ENCODE measurements around the gene PGD.

PGD gene

GRCh38 chr1:10432910-10433700 is 34.2 kb downstream of the PGD start:
- Histone ChIP-seq H3K4me1 (ENCODE audit: insufficient read depth, low read length, severe bottlenecking) (peaks cover 20% of the 10 kb centered on the region), H3K9me3 (ENCODE audit: low read length) (no peaks in the 10 kb centered on the region), H4K20me1 (ENCODE audit: insufficient read depth, low read length) (no peaks in the 10 kb centered on the region), H3K4me2 (ENCODE audit: low read length) (no peak overlapping the region), H3K9me2 (ENCODE audit: low read depth, low read length) (no peaks in the 10 kb centered on the region), H2AFZ (ENCODE audit: low read length) (no peak overlapping the region), H3F3A (ENCODE audit: insufficient read depth, low read length) (no peaks in the 10 kb centered on the region), H3K9ac (ENCODE audit: low read length) (no peak overlapping the region), H3K79me2 (ENCODE audit: insufficient read depth, low read length) (no peaks in the 10 kb centered on the region), H3K36me3 (ENCODE audit: insufficient read depth, low read length) (0 out of 2 replicates have a peak, but pooled peaks cover 4% of the 10 kb centered on the region), H3K27ac (ENCODE audit: low read depth, low read length, poor library complexity, severe bottlenecking) (no peak overlapping the region), H3K27me3 (ENCODE audit: insufficient read depth, low read length) (no peaks in the 10 kb centered on the region), H3K4me3 (ENCODE audit: low read depth, low read length, poor library complexity, severe bottlenecking) (no peak overlapping the region)
- TF ChIP-seq EZH2 (IDR thresholded peaks at IDR 0.05; ENCODE audit: borderline replicate concordance, low read length) (no peak), CTCF (IDR thresholded peaks at IDR 0.05; ENCODE audit: low read length) (no peak)

- no peaks in the 10 kb centered on the region for H3K79me2 ChIP-seq (ENCODE audit: insufficient read depth, low read length)
- no peaks in the 10 kb centered on the region for H3K9me3 ChIP-seq (ENCODE audit: low read length)
- H3K4me2 ChIP-seq (ENCODE audit: low read length), result no peak overlapping the region
- no peak overlapping the region for H2AFZ ChIP-seq (ENCODE audit: low read length)
- H4K20me1 ChIP-seq (ENCODE audit: insufficient read depth, low read length), result no peaks in the 10 kb centered on the region
- H3K27ac ChIP-seq (ENCODE audit: low read depth, low read length, poor library complexity, severe bottlenecking), result no peak overlapping the region
- TF ChIP-seq CTCF (IDR thresholded peaks at IDR 0.05; ENCODE audit: low read length), result no peak
- no peak for TF ChIP-seq EZH2 (IDR thresholded peaks at IDR 0.05; ENCODE audit: borderline replicate concordance, low read length)
- no peaks in the 10 kb centered on the region for H3F3A ChIP-seq (ENCODE audit: insufficient read depth, low read length)
- H3K36me3 ChIP-seq (ENCODE audit: insufficient read depth, low read length), result 0 out of 2 replicates have a peak, but pooled peaks cover 4% of the 10 kb centered on the region
- no peaks in the 10 kb centered on the region for H3K27me3 ChIP-seq (ENCODE audit: insufficient read depth, low read length)
- H3K9me2 ChIP-seq (ENCODE audit: low read depth, low read length), result no peaks in the 10 kb centered on the region
- no peak overlapping the region for H3K4me3 ChIP-seq (ENCODE audit: low read depth, low read length, poor library complexity, severe bottlenecking)
- H3K4me1 ChIP-seq (ENCODE audit: insufficient read depth, low read length, severe bottlenecking), result peaks cover 20% of the 10 kb centered on the region
- H3K9ac ChIP-seq (ENCODE audit: low read length), result no peak overlapping the region
Observed at GRCh38 chr1:10433790-10434189, 34.9 kb downstream of the PGD start.

GRCh38 chr1:10434590-10434989 is 35.7 kb downstream of the PGD start:
- Histone ChIP-seq H2AFZ (ENCODE audit: low read length) (no peak overlapping the region), H3K9ac (ENCODE audit: low read length) (no peak overlapping the region), H3K27ac (ENCODE audit: low read depth, low read length, poor library complexity, severe bottlenecking) (no peak overlapping the region), H3K9me2 (ENCODE audit: low read depth, low read length) (no peaks in the 10 kb centered on the region), H4K20me1 (ENCODE audit: insufficient read depth, low read length) (no peaks in the 10 kb centered on the region), H3K36me3 (ENCODE audit: insufficient read depth, low read length) (0 out of 2 replicates have a peak, but pooled peaks cover 4% of the 10 kb centered on the region), H3K27me3 (ENCODE audit: insufficient read depth, low read length) (no peaks in the 10 kb centered on the region), H3F3A (ENCODE audit: insufficient read depth, low read length) (no peaks in the 10 kb centered on the region), H3K4me1 (ENCODE audit: insufficient read depth, low read length, severe bottlenecking) (peaks cover 19% of the 10 kb centered on the region), H3K4me2 (ENCODE audit: low read length) (no peak overlapping the region), H3K4me3 (ENCODE audit: low read depth, low read length, poor library complexity, severe bottlenecking) (no peak overlapping the region), H3K79me2 (ENCODE audit: insufficient read depth, low read length) (no peaks in the 10 kb centered on the region), H3K9me3 (ENCODE audit: low read length) (no peaks in the 10 kb centered on the region)
- no peak for TF ChIP-seq EZH2 (IDR thresholded peaks at IDR 0.05; ENCODE audit: borderline replicate concordance, low read length)
- TF ChIP-seq CTCF (IDR thresholded peaks at IDR 0.05; ENCODE audit: low read length), result no peak

Data from OCI-LY1 (cell line).